NOMO-1 treated with DMSO at 0.1 percent for 48 hours (cell line): Measurements from ENCODE around the gene ANP32B.

Experiments
- DNase-seq: peaks from one replicate; lab custom pipeline; 2025; ENCODE audit not compliant: unreplicated experiment; lab: John Stamatoyannopoulos, UW

Gene ANP32B

DNA sequence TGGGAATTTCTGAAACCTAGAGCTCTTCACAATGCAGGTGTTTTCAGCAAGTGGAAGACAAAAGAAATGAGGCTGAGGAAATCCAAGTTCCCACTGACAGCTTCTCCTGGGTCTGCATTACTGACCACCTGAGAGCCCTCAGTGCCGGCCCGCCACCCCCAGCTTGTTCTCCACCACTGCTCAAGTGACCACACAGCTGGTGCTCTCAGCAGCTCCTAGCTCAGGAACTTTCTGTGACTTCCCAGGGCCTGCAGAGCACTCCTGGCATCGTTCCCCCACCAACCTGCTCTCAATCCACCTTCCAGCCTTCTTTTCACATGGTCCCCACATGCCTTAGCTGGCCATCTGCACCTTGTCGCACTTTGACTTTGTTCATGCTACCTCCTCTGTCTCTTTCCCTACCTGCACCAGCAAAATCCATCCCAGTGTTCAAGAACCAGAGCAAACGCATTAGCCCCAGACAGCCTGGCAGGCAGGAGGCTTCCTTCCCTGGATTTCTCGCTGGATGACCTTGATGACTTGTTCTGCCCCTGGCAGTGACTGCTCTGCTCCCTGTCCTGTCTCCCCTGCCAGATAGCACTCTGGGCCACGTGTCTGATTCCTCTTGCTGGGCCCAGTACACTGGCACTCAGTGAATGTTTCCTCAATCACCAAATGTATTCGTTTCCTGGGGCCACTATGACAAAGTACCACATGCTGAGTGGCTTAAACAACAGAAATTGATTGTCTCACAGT lies 38.3 kb downstream of the ANP32B start:
- no peak for DNase-seq

DNA sequence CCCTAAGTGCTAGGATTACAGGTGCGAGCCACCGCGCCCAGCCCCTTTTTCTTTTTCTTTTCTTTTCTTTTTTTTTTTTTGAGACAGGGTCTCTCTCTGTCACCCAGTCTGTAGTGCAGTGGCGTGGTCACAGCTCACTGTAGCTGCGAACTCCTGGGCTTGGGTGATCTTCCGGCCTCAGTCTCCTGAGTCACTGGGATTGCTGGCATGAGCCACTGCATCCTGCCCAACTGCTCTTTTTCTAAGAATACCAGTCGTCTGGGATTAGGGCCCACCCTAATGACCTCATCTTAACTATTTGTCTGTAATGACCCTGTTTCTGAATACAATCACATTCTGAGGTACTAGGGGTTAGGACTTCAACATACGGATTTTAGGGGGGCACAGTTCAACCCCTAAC lies 39.3 kb downstream of the ANP32B start:
- no peak for DNase-seq

GRCh38 chr9:98024702-98025101 lies 41.6 kb downstream of the ANP32B start:
- no peak for DNase-seq

DNA sequence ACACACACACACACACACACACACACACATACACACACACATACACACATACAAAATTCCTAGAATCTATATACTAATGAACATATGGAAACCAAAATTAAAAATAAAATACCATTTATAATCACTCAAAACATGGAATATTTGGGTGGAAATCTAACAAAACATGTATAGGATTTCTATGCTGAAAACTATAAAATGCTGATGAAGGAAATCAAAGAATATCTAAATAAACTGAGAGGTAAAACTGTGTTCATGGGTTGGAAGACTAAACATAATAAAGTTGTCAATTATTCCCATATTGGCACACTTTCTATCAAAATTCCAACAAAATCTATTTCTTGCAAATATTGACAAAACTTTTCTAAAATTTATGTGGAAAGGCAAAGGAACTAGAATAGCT lies 48.0 kb downstream of the ANP32B start:
- no peak for DNase-seq

- DNase-seq = no peak
Measured at GRCh38 chr9:98031935-98032334, 48.8 kb downstream of the ANP32B start.

DNA sequence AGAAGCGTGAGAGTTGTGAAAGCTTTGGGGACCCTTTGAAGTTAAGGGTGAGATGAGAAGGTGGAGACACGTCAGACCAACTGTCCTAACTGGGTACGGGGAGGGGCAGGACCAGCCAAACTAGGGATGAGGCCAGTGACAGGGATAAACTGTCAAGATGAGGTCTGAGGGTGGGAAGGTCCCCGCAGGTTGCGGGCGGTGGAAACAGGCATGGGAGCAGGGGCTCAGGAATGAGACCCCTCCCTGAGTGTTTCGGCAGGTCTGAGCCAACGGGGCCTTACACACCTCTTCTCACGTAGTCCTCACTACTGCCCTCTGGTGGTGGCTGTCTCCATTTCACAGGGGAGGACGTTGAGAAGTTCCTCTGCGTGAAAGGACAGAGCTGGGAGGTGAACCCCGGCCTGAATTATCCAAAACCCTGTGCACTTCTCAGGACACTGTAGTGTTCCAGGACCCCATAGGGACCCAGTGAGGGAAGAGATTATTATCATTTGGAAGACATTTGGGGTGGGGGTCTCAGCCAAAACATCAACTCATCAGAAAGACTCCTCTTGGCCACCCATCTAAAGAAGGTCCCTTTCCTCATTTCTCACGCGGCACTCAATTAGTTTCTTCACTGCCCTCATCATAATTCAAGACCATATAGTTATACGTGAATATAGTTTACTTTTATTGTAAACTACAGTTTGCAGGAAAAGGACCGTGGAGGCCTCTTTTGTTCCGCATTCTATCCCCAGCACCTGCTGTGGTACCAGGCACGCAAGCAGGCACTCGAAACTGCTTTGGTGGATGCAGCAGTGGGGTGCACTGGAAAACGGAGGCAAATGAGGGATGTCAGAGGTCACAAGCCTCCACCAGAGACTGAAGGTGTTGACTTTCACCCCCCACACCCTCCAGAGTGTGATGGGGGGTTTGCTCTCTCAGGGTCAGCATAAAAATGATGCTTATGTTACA lies 51.7 kb downstream of the ANP32B start:
- DNase-seq = peak; percentile 62

- no peak for DNase-seq
Measured at GRCh38 chr9:98037357-98037756, 54.2 kb downstream of the ANP32B start.

GRCh38 chr9:98038958-98039357 lies 55.8 kb downstream of the ANP32B start:
- DNase-seq = no peak

GRCh38 chr9:98039607-98040017 lies 56.5 kb downstream of the ANP32B start:
- no peak for DNase-seq

GRCh38 chr9:98040212-98040611 lies 57.1 kb downstream of the ANP32B start:
- DNase-seq = no peak

- DNase-seq = no peak
Measured at GRCh38 chr9:98043915-98044314, 60.8 kb downstream of the ANP32B start.

- peak; percentile 97 for DNase-seq
Measured at GRCh38 chr9:98045234-98046179, 62.4 kb downstream of the ANP32B start.

DNA sequence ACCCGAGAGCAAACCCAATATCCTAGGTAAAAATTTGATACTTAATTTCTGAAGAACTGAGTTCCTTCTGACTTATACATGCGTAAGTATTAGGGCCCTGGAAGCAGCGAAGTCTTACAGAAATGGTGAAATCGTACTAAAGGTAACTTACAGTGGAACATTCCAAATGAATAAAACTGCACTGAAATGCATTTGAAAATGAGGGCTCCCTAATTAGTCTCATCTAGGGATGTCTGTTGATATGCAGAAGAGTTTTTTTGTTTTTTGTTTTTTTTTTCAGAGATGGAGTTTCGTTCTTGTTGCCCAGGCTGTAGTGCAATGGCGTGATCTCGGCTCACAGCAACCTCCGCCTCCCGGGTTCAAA lies 63.0 kb downstream of the ANP32B start:
- DNase-seq = no peak

DNA sequence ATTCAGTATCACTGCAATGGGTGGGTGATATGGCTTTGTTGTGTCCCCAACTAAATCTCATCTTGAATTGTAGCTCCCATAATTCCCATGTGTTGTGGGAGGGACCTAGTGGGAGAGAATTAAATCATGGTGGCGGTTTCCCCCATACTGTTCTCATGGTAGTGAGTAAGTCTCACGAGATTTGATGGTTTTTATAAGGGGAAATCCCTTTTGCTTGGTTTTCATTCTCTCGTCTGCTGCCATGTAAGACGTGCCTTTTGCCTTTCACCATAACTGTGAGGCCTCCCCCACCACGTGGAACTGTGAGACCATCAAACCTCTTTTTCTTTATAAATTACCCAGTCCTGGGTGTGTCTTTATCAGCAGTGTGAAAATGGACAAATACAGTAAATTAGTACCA lies 63.9 kb downstream of the ANP32B start:
- no peak for DNase-seq

DNA sequence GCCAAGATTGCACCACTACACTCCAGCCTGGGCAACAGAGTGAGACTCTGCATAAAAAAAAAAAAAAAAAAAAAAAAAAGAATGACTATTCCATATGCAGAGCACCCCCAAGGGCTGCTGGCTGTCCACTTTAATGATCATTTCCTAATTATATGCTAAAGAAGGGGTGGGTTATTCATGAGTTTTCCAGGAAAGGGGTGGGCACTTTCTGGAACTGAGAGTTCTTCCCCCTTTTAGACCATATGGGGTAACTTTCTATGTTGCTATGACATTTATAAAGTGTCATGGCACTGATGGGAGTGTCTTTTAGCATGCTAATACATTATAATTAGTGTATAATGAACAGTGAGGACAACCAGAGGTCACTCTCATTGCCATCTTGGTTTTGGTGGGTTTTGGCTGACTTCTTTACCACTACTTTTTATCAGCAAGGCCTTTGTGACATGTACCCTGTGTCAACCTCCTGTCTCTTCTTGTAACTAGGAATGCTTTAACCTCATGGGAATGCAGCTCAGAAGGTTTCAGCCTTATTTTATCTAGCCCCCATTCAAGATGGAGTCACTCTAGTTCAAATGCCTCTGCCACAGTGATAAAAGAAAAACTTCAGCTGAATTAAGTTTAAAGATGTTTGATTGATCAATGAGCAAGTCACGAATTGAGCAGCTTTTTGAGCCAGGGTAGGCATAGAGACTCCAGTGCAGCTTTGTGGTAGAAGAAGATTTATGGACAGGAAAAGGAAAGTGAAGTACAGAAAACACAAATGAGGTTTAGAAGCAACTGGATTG lies 66.3 kb downstream of the ANP32B start:
- DNase-seq = no peak

GRCh38 chr9:98050351-98050750 lies 67.2 kb downstream of the ANP32B start:
- no peak for DNase-seq

DNA sequence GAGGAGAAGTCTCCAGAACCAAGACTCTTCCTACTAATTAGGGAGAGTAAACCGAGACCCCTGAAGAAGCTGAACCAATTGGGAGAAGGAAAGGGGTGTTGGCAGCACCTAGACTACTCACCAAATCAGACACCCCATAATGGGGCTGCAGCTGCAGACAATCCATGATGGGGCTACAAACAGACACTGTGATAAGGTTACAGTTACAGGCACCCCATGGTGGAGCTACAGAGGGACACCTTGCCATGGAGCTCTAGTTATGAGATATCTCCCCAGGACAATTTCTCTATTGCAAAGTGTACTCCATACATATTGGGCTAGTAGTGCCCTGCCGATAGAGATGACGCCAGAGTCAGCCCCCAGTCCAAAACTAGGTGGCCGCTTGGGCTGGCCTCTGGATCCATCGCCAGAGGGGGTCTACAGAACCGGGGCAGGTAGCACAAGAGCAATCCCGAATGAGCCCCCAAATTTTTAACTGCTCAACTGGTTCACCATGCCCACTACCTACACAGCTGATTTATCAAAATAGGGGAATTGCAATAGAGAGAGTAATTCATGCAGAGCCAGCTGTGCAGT lies 71.3 kb downstream of the ANP32B start:
- DNase-seq = no peak

GRCh38 chr9:98056269-98057137 lies 73.4 kb downstream of the ANP32B start, which contains the start of gene NANS:
Gene NANS (plus strand): TSS chr9:98056732. CDS start chr9:98056809, 77 bp downstream.
- peak; percentile 90 for DNase-seq
